HG03280 (cell line): Measurements from ENCODE around the gene BAIAP3.

ENCODE experiments used
- ATAC-seq: cut with Tn5 transposase; IDR thresholded peaks from one replicate; pipeline ENCODE4 v1.9.1; 2021; ENCODE audit warnings: mild to moderate bottlenecking, moderate library complexity; ENCODE audit not compliant: unreplicated experiment

The BAIAP3 gene

GRCh38 chr16:1381612-1382406 is 48.4 kb downstream of the BAIAP3 start:
- ATAC-seq: no peak

GRCh38 chr16:1383556-1383955 is 50.1 kb downstream of the BAIAP3 start:
- no peak for ATAC-seq

GRCh38 chr16:1385232-1385631 is 51.8 kb downstream of the BAIAP3 start:
- no peak for ATAC-seq

GRCh38 chr16:1387331-1387730 is 53.9 kb downstream of the BAIAP3 start:
- no peak for ATAC-seq

GRCh38 chr16:1389762-1390161 is 56.3 kb downstream of the BAIAP3 start:
- ATAC-seq: no peak

GRCh38 chr16:1390239-1390779 is 56.9 kb downstream of the BAIAP3 start:
- no peak for ATAC-seq

GRCh38 chr16:1392826-1393225 is 59.4 kb downstream of the BAIAP3 start:
- ATAC-seq: no peak

- no peak for ATAC-seq
These were observed 60.2 kb downstream of the BAIAP3 start for GRCh38 chr16:1393613-1394176.

- no peak for ATAC-seq
These were observed 61.0 kb downstream of the BAIAP3 start for GRCh38 chr16:1394367-1394951.

GRCh38 chr16:1395444-1396031 is 62.1 kb downstream of the BAIAP3 start:
- ATAC-seq: no peak

- no peak for ATAC-seq
These were observed 64.3 kb downstream of the BAIAP3 start for GRCh38 chr16:1397779-1398178.

- no peak for ATAC-seq
These were observed 64.9 kb downstream of the BAIAP3 start for GRCh38 chr16:1398351-1398750.
